Astrocyte (in vitro differentiated cells and primary cell): Measurements from ENCODE around the gene SUGT1. TPM values are rescaled to one million over a fixed set of nuclear protein-coding genes. Genes with fewer than 3 reads are reported as not detected.

ENCODE experiments used
- DNase-seq: peaks from one replicate; pipeline ENCODE4 v3.0.0-alpha.2; 2010; ENCODE audit warnings: low read depth
- FAIRE-seq: peaks from 2 replicates; lab custom pipeline; 2011; peaks lifted over from hg19 to GRCh38; lab: Jason Lieb, UNC
- H2AFZ ChIP-seq: 2 replicates; pipeline ENCODE4 v1.6.0; 2012; ENCODE audit warnings: low read depth, low read length, inconsistent platforms
- H3K27ac ChIP-seq: 2 replicates; pipeline ENCODE4 v1.5.1; 2011; ENCODE audit warnings: low read depth, low read length, inconsistent platforms
- H3K27me3 ChIP-seq: 2 replicates; pipeline ENCODE4 v1.6.0; 2011; ENCODE audit warnings: low read length, inconsistent platforms; ENCODE audit not compliant: insufficient read depth
- H3K36me3 ChIP-seq: 2 replicates; pipeline ENCODE4 v1.5.1; 2011; ENCODE audit warnings: low read length, inconsistent platforms; ENCODE audit not compliant: insufficient read depth
- H3K4me1 ChIP-seq: 2 replicates; pipeline ENCODE4 v1.5.1; 2011; ENCODE audit warnings: low read length, inconsistent platforms; ENCODE audit not compliant: insufficient read depth
- H3K4me2 ChIP-seq: 2 replicates; pipeline ENCODE4 v1.6.0; 2012; ENCODE audit warnings: low read length, inconsistent platforms
- H3K4me3 ChIP-seq: 2 replicates; pipeline ENCODE4 v1.5.1; 2011; ENCODE audit warnings: low read depth, mild to moderate bottlenecking, low read length, inconsistent platforms; ENCODE audit not compliant: insufficient read depth
- H3K79me2 ChIP-seq: 2 replicates; pipeline ENCODE4 v1.6.0; 2012; ENCODE audit warnings: mild to moderate bottlenecking, low read length, inconsistent platforms; ENCODE audit not compliant: insufficient read depth
- H3K9ac ChIP-seq: 2 replicates; pipeline ENCODE4 v1.6.0; 2012; ENCODE audit warnings: mild to moderate bottlenecking, low read length, inconsistent platforms
- H3K9me3 ChIP-seq: 2 replicates; pipeline ENCODE4 v1.5.1; 2012; ENCODE audit warnings: low read depth, mild to moderate bottlenecking, low read length, inconsistent platforms; ENCODE audit not compliant: insufficient read depth
- H4K20me1 ChIP-seq: 2 replicates; pipeline ENCODE4 v1.6.0; 2012; ENCODE audit warnings: low read length, inconsistent platforms; ENCODE audit not compliant: insufficient read depth
- H3K27ac Mint-ChIP-seq: one replicate; pipeline ENCODE4 v1.8.0; 2021; ENCODE audit warnings: mild to moderate bottlenecking, mixed read lengths; ENCODE audit not compliant: unreplicated experiment
- H3K27me3 Mint-ChIP-seq: one replicate; pipeline ENCODE4 v1.8.0; 2021; ENCODE audit warnings: low read depth, mixed read lengths; ENCODE audit not compliant: unreplicated experiment
- H3K36me3 Mint-ChIP-seq: one replicate; pipeline ENCODE4 v1.8.0; 2021; ENCODE audit warnings: low read depth, mixed read lengths; ENCODE audit not compliant: unreplicated experiment
- H3K4me1 Mint-ChIP-seq: one replicate; pipeline ENCODE4 v1.8.0; 2021; ENCODE audit warnings: low read depth, mixed read lengths; ENCODE audit not compliant: unreplicated experiment
- H3K4me3 Mint-ChIP-seq: one replicate; pipeline ENCODE4 v1.8.0; 2021; ENCODE audit warnings: mild to moderate bottlenecking, moderate library complexity, mixed read lengths; ENCODE audit not compliant: unreplicated experiment
- H3K9me3 Mint-ChIP-seq: one replicate; pipeline ENCODE4 v1.8.0; 2021; ENCODE audit warnings: mild to moderate bottlenecking, mixed read lengths; ENCODE audit not compliant: unreplicated experiment
- EZH2 ChIP-seq: IDR thresholded peaks from 2 replicates; pipeline ENCODE4 v1.6.1; 2012; ENCODE audit warnings: mild to moderate bottlenecking, low read length, inconsistent platforms; ENCODE audit not compliant: insufficient read depth
- total RNA-seq: library from RNA; stranded (reverse); gene quantifications from 2 replicates; pipeline ENCODE4 v1.2.1, GENCODE V29; 2021
- TF ChIP-seq, protein P1 (sequence below): IDR thresholded peaks from 2 replicates; pipeline ENCODE4 v1.5.1; 2011; ENCODE audit warnings: low read depth, mild to moderate bottlenecking, inconsistent platforms, low read length, moderate library complexity; ENCODE audit not compliant: insufficient read depth

Gene SUGT1
- total RNA-seq, 1 donor from 2014 or later, result 87.3 TPM

- H3K27ac Mint-ChIP-seq, result no peak overlapping the region
- peaks cover 3% of the 10 kb centered on the region for H3K9me3 Mint-ChIP-seq
- H3K4me3 Mint-ChIP-seq, result no peak overlapping the region
- Histone ChIP-seq H3K4me1 (no peaks in the 10 kb centered on the region), H3K4me2 (no peak overlapping the region), H3K79me2 (no peaks in the 10 kb centered on the region), H3K27ac (no peak overlapping the region), H4K20me1 (no peaks in the 10 kb centered on the region), H3K9ac (no peak overlapping the region), H3K9me3 (no peaks in the 10 kb centered on the region), H3K27me3 (no peaks in the 10 kb centered on the region), H3K4me3 (no peak overlapping the region), H3K36me3 (no peaks in the 10 kb centered on the region), H2AFZ (no peak overlapping the region)
- FAIRE-seq (no peak), DNase-seq (no peak)
- H3K4me1 Mint-ChIP-seq, result no peaks in the 10 kb centered on the region
- H3K27me3 Mint-ChIP-seq, result peaks cover 9% of the 10 kb centered on the region
- TF ChIP-seq, protein P1, sequence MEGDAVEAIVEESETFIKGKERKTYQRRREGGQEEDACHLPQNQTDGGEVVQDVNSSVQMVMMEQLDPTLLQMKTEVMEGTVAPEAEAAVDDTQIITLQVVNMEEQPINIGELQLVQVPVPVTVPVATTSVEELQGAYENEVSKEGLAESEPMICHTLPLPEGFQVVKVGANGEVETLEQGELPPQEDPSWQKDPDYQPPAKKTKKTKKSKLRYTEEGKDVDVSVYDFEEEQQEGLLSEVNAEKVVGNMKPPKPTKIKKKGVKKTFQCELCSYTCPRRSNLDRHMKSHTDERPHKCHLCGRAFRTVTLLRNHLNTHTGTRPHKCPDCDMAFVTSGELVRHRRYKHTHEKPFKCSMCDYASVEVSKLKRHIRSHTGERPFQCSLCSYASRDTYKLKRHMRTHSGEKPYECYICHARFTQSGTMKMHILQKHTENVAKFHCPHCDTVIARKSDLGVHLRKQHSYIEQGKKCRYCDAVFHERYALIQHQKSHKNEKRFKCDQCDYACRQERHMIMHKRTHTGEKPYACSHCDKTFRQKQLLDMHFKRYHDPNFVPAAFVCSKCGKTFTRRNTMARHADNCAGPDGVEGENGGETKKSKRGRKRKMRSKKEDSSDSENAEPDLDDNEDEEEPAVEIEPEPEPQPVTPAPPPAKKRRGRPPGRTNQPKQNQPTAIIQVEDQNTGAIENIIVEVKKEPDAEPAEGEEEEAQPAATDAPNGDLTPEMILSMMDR, result no peak
- TF ChIP-seq EZH2, result no peak
- H3K36me3 Mint-ChIP-seq, result no peaks in the 10 kb centered on the region
Observed at GRCh38 chr13:52749419-52749818, 96.8 kb downstream of the SUGT1 start.

Other genes with a start within 250 kb of the SUGT1 start
- gene THSD1, start 246.7 kb upstream of the SUGT1 start, total RNA-seq, result 14.4 and 18.7 TPM in 2 replicates
- gene VPS36, start 202.2 kb upstream of the SUGT1 start, total RNA-seq, result 39.8 and 41.8 TPM in 2 replicates
- 43.2 and 48.4 TPM in 2 replicates for gene CKAP2, start 197.4 kb upstream of the SUGT1 start, total RNA-seq
- gene HNRNPA1L2, start 10.4 kb upstream of the SUGT1 start, total RNA-seq, result 6.4 and 6.7 TPM in 2 replicates
- gene CNMD, start 87.0 kb downstream of the SUGT1 start, total RNA-seq, result not detected in 2 replicates
- gene PCDH8, start 195.8 kb downstream of the SUGT1 start, total RNA-seq, result 0.34 and 1.9 TPM in 2 replicates